ENCODE results near the gene TEP1.

The TEP1 gene

GRCh38 chr14:20387576-20387975 lies 25.7 kb downstream of the TEP1 start:
- no peaks in the 10 kb centered on the region for H3K27me3 ChIP-seq (ENCODE audit: control insufficient read depth, low read length)
- H3K4me1 ChIP-seq (ENCODE audit: control insufficient read depth, low read length): no peaks in the 10 kb centered on the region
- no peaks in the 10 kb centered on the region for H3K9me3 ChIP-seq (ENCODE audit: control insufficient read depth, insufficient read depth, low read length)
- H3K4me3 ChIP-seq (ENCODE audit: low read length): no peak overlapping the region
- TF ChIP-seq CTCF (IDR thresholded peaks at IDR 0.05; ENCODE audit: low read depth, low read length, poor library complexity, severe bottlenecking) (no peak), EZH2phosphoT487 (IDR thresholded peaks at IDR 0.05; ENCODE audit: borderline replicate concordance, low read length) (no peak)
- no peak overlapping the region for H3K4me2 ChIP-seq (ENCODE audit: low read length)
- H4K20me1 ChIP-seq (ENCODE audit: control insufficient read depth, insufficient read depth, low read depth, low read length): no peaks in the 10 kb centered on the region
- peaks cover 71% of the 10 kb centered on the region for H3K36me3 ChIP-seq (ENCODE audit: control insufficient read depth, low read length)
- no peaks in the 10 kb centered on the region for H3F3A ChIP-seq (ENCODE audit: control insufficient read depth, insufficient read depth)
- H3K79me2 ChIP-seq (ENCODE audit: control insufficient read depth, low read length): no peaks in the 10 kb centered on the region
- H3K9me2 ChIP-seq (replicated peaks; ENCODE audit: control insufficient read depth, low read length): no peaks in the 10 kb centered on the region
- no peak overlapping the region for H3K27ac ChIP-seq (ENCODE audit: low read depth, low read length)

- Histone ChIP-seq H3K9me2 (replicated peaks; ENCODE audit: control insufficient read depth, low read length) (no peaks in the 10 kb centered on the region), H4K20me1 (ENCODE audit: control insufficient read depth, insufficient read depth, low read depth, low read length) (no peaks in the 10 kb centered on the region), H3K79me2 (ENCODE audit: control insufficient read depth, low read length) (no peaks in the 10 kb centered on the region), H3K9me3 (ENCODE audit: control insufficient read depth, insufficient read depth, low read length) (no peaks in the 10 kb centered on the region), H3K4me1 (ENCODE audit: control insufficient read depth, low read length) (no peaks in the 10 kb centered on the region), H3K4me3 (ENCODE audit: low read length) (no peak overlapping the region), H3K27me3 (ENCODE audit: control insufficient read depth, low read length) (no peaks in the 10 kb centered on the region), H3F3A (ENCODE audit: control insufficient read depth, insufficient read depth) (no peaks in the 10 kb centered on the region), H3K36me3 (ENCODE audit: control insufficient read depth, low read length) (peaks cover 70% of the 10 kb centered on the region), H3K27ac (ENCODE audit: low read depth, low read length) (no peak overlapping the region), H3K4me2 (ENCODE audit: low read length) (no peak overlapping the region)
- TF ChIP-seq CTCF (IDR thresholded peaks at IDR 0.05; ENCODE audit: low read depth, low read length, poor library complexity, severe bottlenecking): no peak
Observed at GRCh38 chr14:20386276-20386855, 26.9 kb downstream of the TEP1 start.

- H3K36me3 ChIP-seq (ENCODE audit: control insufficient read depth, low read length): peaks cover 73% of the 10 kb centered on the region
- H4K20me1 ChIP-seq (ENCODE audit: control insufficient read depth, insufficient read depth, low read depth, low read length): no peaks in the 10 kb centered on the region
- no peak for TF ChIP-seq EZH2phosphoT487 (IDR thresholded peaks at IDR 0.05; ENCODE audit: borderline replicate concordance, low read length)
- TF ChIP-seq CTCF (IDR thresholded peaks at IDR 0.05; ENCODE audit: low read depth, low read length, poor library complexity, severe bottlenecking): no peak
- no peaks in the 10 kb centered on the region for H3K9me2 ChIP-seq (replicated peaks; ENCODE audit: control insufficient read depth, low read length)
- H3K79me2 ChIP-seq (ENCODE audit: control insufficient read depth, low read length): no peaks in the 10 kb centered on the region
- H3K4me2 ChIP-seq (ENCODE audit: low read length): no peak overlapping the region
- no peaks in the 10 kb centered on the region for H3F3A ChIP-seq (ENCODE audit: control insufficient read depth, insufficient read depth)
- H3K27me3 ChIP-seq (ENCODE audit: control insufficient read depth, low read length): no peaks in the 10 kb centered on the region
- H3K27ac ChIP-seq (ENCODE audit: low read depth, low read length): no peak overlapping the region
- no peaks in the 10 kb centered on the region for H3K4me1 ChIP-seq (ENCODE audit: control insufficient read depth, low read length)
- no peak overlapping the region for H3K4me3 ChIP-seq (ENCODE audit: low read length)
- no peaks in the 10 kb centered on the region for H3K9me3 ChIP-seq (ENCODE audit: control insufficient read depth, insufficient read depth, low read length)
Observed at GRCh38 chr14:20384886-20385285, 28.4 kb downstream of the TEP1 start.

All from DOHH2 (cell line).